Stomach (tissue), 4 donors: ENCODE measurements around the gene SELENOO.

ENCODE experiments used
- CTCF ChIP-seq, 7 experiments: fragments of 450-650 bp in 4 of 7; fragments of 200-600 bp in 3 of 7; sonication (generic) in 3 of 7; IDR thresholded peaks; one replicate each; pipeline ENCODE4 v1.5.1; 2016 to 2019; ENCODE audit warnings: antibody characterized with exemption in 7 of 7, control low read depth in 2 of 7, mild to moderate bottlenecking in 1 of 7
- EP300 ChIP-seq: sonication (generic); formaldehyde crosslinking; IDR thresholded peaks from one replicate; pipeline ENCODE4 v1.6.1; 2017; ENCODE audit warnings: antibody characterized with exemption
- POLR2A ChIP-seq, 4 donors: fragments of 450-650 bp; IDR thresholded peaks; one replicate each; pipeline ENCODE4 v1.6.1; 2016; ENCODE audit warnings: antibody characterized with exemption in 4 of 4, control low read depth in 2 of 4, mild to moderate bottlenecking in 1 of 4, moderate library complexity in 1 of 4
- POLR2AphosphoS5 ChIP-seq, 3 donors: sonication (generic); formaldehyde crosslinking; IDR thresholded peaks; one replicate each; pipeline ENCODE4 v1.6.1; 2016; ENCODE audit warnings: antibody characterized with exemption in 3 of 3

- no peak for TF ChIP-seq CTCF (IDR thresholded peaks at IDR 0.05)
- TF ChIP-seq POLR2AphosphoS5 (IDR thresholded peaks at IDR 0.05), result no peak
- no peak for TF ChIP-seq POLR2A (IDR thresholded peaks at IDR 0.05)
- no peak for TF ChIP-seq EP300
Observed at GRCh38 chr22:50160947-50161346, 39.9 kb upstream of the SELENOO start.
